ENCODE measurements around the gene DDX23.

The DDX23 gene

DNA sequence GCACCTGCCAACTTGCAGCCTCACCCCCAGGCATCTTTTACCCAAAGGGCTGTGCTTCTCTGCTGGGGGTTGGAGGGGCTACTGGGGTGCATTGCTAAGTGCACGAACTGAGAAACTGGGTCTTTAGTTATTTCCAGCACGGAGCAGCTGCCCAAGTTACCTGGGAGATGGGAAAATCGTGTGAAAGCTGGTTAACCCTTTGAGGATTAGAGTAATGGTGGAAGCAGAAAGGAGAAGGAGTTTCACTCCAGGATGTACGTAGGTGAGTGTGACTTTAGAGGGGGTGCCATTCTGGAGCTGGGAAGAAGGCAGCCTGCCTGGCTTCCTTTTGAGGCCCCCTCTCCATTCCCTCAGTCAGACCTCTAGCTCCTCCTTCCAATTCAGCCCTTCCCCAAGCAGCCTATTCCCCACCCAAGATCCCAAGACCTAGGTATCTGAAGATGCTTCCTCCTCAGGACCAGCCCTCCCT lies 62.1 kb downstream of the DDX23 start:
- H3K4me2 ChIP-seq (ENCODE audit: low read length), result peak overlapping the region; percentile 79
- peak overlapping the region; percentile 49 for H4K8ac ChIP-seq (ENCODE audit: low read depth, low read length)
- H3K79me2 ChIP-seq (ENCODE audit: control insufficient read depth, insufficient read depth, low read length, poor library complexity), result peaks cover 12% of the 10 kb centered on the region
- peak overlapping the region; percentile 17 for H4K91ac ChIP-seq (ENCODE audit: low read depth, low read length)
- no peak for DNase-seq
- peak overlapping the region; percentile 23 for H2AFZ ChIP-seq (ENCODE audit: insufficient read depth, low read length, poor library complexity)
- H3K18ac ChIP-seq (ENCODE audit: low read length), result no peak overlapping the region
- no peak overlapping the region for H3K14ac ChIP-seq (ENCODE audit: low read length)
- H3K4me3 ChIP-seq (ENCODE audit: low read depth, low read length), result no peak overlapping the region
- H3K36me3 ChIP-seq (ENCODE audit: control insufficient read depth in 1 of 2, insufficient read depth in 2 of 2, low read length in 2 of 2), result no peaks in the 10 kb centered on the region
- peaks cover 15% of the 10 kb centered on the region for H3K79me1 ChIP-seq (ENCODE audit: low read length)
- no peak overlapping the region for H3K4ac ChIP-seq (ENCODE audit: low read depth, low read length)
- no peak overlapping the region for H3K27ac ChIP-seq (ENCODE audit: low read depth, low read length)
- no peak overlapping the region for H2BK5ac ChIP-seq (ENCODE audit: low read depth, low read length, poor library complexity)
- H4K12ac ChIP-seq (ENCODE audit: low read depth, low read length), result no peak overlapping the region
- H3K27me3 ChIP-seq (ENCODE audit: insufficient read depth, low read length), result no peaks in the 10 kb centered on the region
- H2BK12ac ChIP-seq (ENCODE audit: low read length), result peak overlapping the region; percentile 56
- no CpG with 5 or more reads among the region's 4 CpGs for WGBS (ENCODE audit: extremely low coverage, insufficient coverage, insufficient read length)
- H3K9ac ChIP-seq (ENCODE audit: low read length), result no peak overlapping the region
- no peak overlapping the region for H3K23ac ChIP-seq (ENCODE audit: low read length)
- no peaks in the 10 kb centered on the region for H3K9me3 ChIP-seq (ENCODE audit: insufficient read depth, low read depth, low read length)
- H2AK5ac ChIP-seq (ENCODE audit: low read length), result peak overlapping the region; percentile 7
- no peak overlapping the region for H2BK120ac ChIP-seq (ENCODE audit: insufficient read depth, low read length, poor library complexity)
- H3K4me1 ChIP-seq (ENCODE audit: control insufficient read depth in 1 of 2, insufficient read depth in 2 of 2, low read length in 2 of 2), result peaks cover 8 to 28% of the 10 kb centered on the region in 2 experiments

DNA sequence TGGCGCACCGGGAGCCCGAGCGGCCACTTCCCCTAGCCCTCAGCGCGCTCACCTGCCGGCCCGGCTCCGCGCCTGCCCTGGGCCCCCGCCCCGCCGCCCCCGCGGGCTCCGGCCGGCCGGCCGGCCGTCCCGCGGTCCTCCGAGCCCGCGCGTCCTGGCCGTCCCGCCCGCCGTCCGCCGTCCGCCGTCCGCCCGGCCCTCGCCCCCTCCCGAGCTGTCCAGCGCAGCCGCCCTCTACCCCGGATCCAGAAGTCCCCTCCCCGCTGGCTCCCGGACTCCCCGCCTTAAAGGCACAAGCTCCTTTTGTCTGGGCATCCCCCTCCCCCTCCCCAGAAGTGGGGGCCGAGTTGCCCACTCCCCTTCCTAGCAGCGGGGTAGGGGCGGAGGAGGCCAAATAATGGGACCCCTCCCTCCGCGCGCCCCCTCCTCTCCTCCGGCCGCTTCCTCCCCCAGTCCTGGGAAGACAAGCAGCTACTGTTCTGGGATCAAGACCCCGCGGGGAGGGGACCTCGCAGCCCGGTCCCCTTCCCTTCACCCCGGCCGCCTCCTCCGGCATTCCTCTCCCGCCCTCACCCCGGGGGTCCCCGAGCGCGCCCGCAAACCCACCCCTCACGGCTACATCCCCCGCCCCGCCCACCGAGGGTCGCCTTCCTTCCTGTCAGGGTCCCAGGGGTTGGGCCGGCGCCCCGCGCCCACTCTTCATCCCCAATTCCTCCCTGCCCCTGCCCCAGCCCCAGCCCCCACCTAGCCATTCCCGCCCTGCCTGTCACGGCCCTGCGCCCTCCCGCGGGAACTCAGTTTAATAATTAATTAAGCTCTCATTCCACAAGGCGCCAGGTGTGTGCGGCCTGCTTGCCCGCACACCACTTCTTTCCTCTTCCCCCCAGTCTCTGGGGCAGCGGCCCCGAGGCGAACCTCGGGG lies 62.8 kb downstream of the DDX23 start, which contains the start of gene ADCY6:
Gene ADCY6 (minus strand): TSS at position 236 of the 922 bp plus-strand sequence. CDS start 5,655 bp downstream, outside the sequence.
- Histone ChIP-seq H3K4me3 (ENCODE audit: low read depth, low read length) (peak within 1 kb of the TSS; percentile 84), H2AK5ac (ENCODE audit: low read length) (peak within 1 kb of the TSS; percentile 80), H3K23ac (ENCODE audit: low read length) (no peak within 1 kb of the TSS), H2BK5ac (ENCODE audit: low read depth, low read length, poor library complexity) (peak within 1 kb of the TSS; percentile 87), H3K4me1 (ENCODE audit: control insufficient read depth in 1 of 2, insufficient read depth in 2 of 2, low read length in 2 of 2) (peaks cover 8 to 23% of the 10 kb centered on the region in 2 experiments), H3K36me3 (ENCODE audit: control insufficient read depth in 1 of 2, insufficient read depth in 2 of 2, low read length in 2 of 2) (no peaks in the 10 kb centered on the region), H3K27me3 (ENCODE audit: insufficient read depth, low read length) (no peaks in the 10 kb centered on the region), H3K14ac (ENCODE audit: low read length) (peak within 1 kb of the TSS; percentile 97), H2AFZ (ENCODE audit: insufficient read depth, low read length, poor library complexity) (peak within 1 kb of the TSS; percentile 94), H3K9me3 (ENCODE audit: insufficient read depth, low read depth, low read length) (no peaks in the 10 kb centered on the region), H3K4me2 (ENCODE audit: low read length) (peak within 1 kb of the TSS; percentile 79), H3K9ac (ENCODE audit: low read length) (peak within 1 kb of the TSS; percentile 89), H3K27ac (ENCODE audit: low read depth, low read length) (peak within 1 kb of the TSS; percentile 43), H3K4ac (ENCODE audit: low read depth, low read length) (peak within 1 kb of the TSS; percentile 82), H2BK12ac (ENCODE audit: low read length) (peak within 1 kb of the TSS; percentile 85), H3K18ac (ENCODE audit: low read length) (peak within 1 kb of the TSS; percentile 97), H2BK120ac (ENCODE audit: insufficient read depth, low read length, poor library complexity) (peak within 1 kb of the TSS; percentile 97), H4K8ac (ENCODE audit: low read depth, low read length) (peak within 1 kb of the TSS; percentile 96), H4K12ac (ENCODE audit: low read depth, low read length) (peak within 1 kb of the TSS; percentile 98), H3K79me1 (ENCODE audit: low read length) (peaks cover 12% of the 10 kb centered on the region), H3K79me2 (ENCODE audit: control insufficient read depth, insufficient read depth, low read length, poor library complexity) (peaks cover 12% of the 10 kb centered on the region), H4K91ac (ENCODE audit: low read depth, low read length) (peak within 1 kb of the TSS; percentile 97)
- peak; percentile 22 to 44 for DNase-seq
- WGBS (ENCODE audit: extremely low coverage, insufficient coverage, insufficient read length), result no CpG with 5 or more reads among the region's 86 CpGs

DNA sequence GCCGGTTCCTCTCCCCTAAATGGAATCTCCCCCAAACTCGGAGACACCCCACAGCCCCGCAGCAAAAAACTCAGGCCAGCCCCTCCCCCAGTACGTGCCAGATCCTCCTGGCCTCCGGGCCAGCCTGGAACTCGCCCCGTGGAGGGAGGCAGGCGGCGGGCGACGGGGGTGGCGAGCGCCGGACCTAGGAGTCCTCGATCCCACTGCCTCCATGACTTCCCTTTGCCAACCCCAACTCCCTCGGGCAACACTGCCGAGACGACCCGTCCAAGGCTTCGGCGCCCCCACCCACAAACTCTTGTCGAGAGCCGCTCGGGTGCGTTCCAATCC lies 63.5 kb downstream of the DDX23 start:
- H4K8ac ChIP-seq (ENCODE audit: low read depth, low read length), result peak overlapping the region; percentile 77
- H3K14ac ChIP-seq (ENCODE audit: low read length), result peak overlapping the region; percentile 85
- H4K12ac ChIP-seq (ENCODE audit: low read depth, low read length), result peak overlapping the region; percentile 39
- H2BK120ac ChIP-seq (ENCODE audit: insufficient read depth, low read length, poor library complexity), result peak overlapping the region; percentile 61
- peak overlapping the region; percentile 77 for H2BK5ac ChIP-seq (ENCODE audit: low read depth, low read length, poor library complexity)
- peaks cover 12% of the 10 kb centered on the region for H3K79me2 ChIP-seq (ENCODE audit: control insufficient read depth, insufficient read depth, low read length, poor library complexity)
- peak overlapping the region; percentile 79 for H3K4me2 ChIP-seq (ENCODE audit: low read length)
- peak overlapping the region; percentile 59 for H4K91ac ChIP-seq (ENCODE audit: low read depth, low read length)
- peaks cover 8 to 23% of the 10 kb centered on the region in 2 experiments for H3K4me1 ChIP-seq (ENCODE audit: control insufficient read depth in 1 of 2, insufficient read depth in 2 of 2, low read length in 2 of 2)
- H3K27me3 ChIP-seq (ENCODE audit: insufficient read depth, low read length), result no peaks in the 10 kb centered on the region
- peak overlapping the region; percentile 50 for H3K9ac ChIP-seq (ENCODE audit: low read length)
- DNase-seq, result no peak
- H3K4ac ChIP-seq (ENCODE audit: low read depth, low read length), result peak overlapping the region; percentile 80
- no CpG with 5 or more reads among the region's 25 CpGs for WGBS (ENCODE audit: extremely low coverage, insufficient coverage, insufficient read length)
- peak overlapping the region; percentile 16 for H2BK12ac ChIP-seq (ENCODE audit: low read length)
- H3K4me3 ChIP-seq (ENCODE audit: low read depth, low read length), result peak overlapping the region; percentile 84
- peak overlapping the region; percentile 91 for H3K18ac ChIP-seq (ENCODE audit: low read length)
- H3K79me1 ChIP-seq (ENCODE audit: low read length), result peaks cover 11% of the 10 kb centered on the region
- peak overlapping the region; percentile 80 for H2AK5ac ChIP-seq (ENCODE audit: low read length)
- no peaks in the 10 kb centered on the region for H3K36me3 ChIP-seq (ENCODE audit: control insufficient read depth in 1 of 2, insufficient read depth in 2 of 2, low read length in 2 of 2)
- no peak overlapping the region for H3K27ac ChIP-seq (ENCODE audit: low read depth, low read length)
- H2AFZ ChIP-seq (ENCODE audit: insufficient read depth, low read length, poor library complexity), result peak overlapping the region; percentile 51
- no peak overlapping the region for H3K23ac ChIP-seq (ENCODE audit: low read length)
- no peaks in the 10 kb centered on the region for H3K9me3 ChIP-seq (ENCODE audit: insufficient read depth, low read depth, low read length)

DNA sequence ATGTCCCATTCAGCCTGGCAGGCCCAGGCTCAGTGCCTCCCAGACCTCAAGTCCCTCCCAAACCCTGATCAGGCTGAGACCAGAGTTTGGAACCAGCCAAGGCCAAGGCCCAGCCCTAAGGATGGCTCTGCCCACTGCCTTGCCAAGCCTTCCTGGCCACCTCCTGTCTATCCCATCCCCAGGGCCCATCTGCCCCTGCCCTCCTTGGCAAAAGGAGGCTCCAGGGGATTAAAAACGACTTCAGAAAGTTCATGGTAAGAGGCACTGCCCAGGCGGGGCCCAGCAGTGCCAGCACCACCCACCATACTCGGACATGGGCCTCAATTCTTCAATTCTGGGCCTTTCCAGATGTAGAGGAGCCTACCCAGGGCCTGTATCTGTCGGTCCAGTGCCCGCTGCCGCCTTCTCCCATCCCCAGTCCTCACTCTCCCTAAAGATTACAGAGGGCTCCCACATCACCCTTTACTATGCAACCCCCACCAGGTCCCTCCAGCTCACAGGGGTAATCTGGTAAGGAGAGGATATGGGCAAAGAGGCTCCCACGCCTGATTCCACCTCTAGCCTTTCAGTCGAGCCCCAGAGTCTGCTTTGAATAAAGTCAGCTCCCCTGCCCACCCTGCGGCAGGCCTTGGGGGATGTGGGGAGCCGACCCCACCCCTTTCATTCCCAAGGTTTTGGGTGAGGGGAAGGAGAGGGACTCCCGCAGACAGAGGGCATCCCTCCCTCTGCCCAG lies 64.0 kb downstream of the DDX23 start:
- H4K8ac ChIP-seq (ENCODE audit: low read depth, low read length), result no peak overlapping the region
- no peak overlapping the region for H2BK12ac ChIP-seq (ENCODE audit: low read length)
- H4K91ac ChIP-seq (ENCODE audit: low read depth, low read length), result peak overlapping the region; percentile 59
- peak overlapping the region; percentile 39 for H4K12ac ChIP-seq (ENCODE audit: low read depth, low read length)
- H3K4me2 ChIP-seq (ENCODE audit: low read length), result peak overlapping the region; percentile 79
- peak overlapping the region; percentile 61 for H2BK120ac ChIP-seq (ENCODE audit: insufficient read depth, low read length, poor library complexity)
- H3K9me3 ChIP-seq (ENCODE audit: insufficient read depth, low read depth, low read length), result no peaks in the 10 kb centered on the region
- no peak overlapping the region for H2BK5ac ChIP-seq (ENCODE audit: low read depth, low read length, poor library complexity)
- H3K18ac ChIP-seq (ENCODE audit: low read length), result peak overlapping the region; percentile 16
- WGBS (ENCODE audit: extremely low coverage, insufficient coverage, insufficient read length), result no CpG with 5 or more reads among the region's 11 CpGs
- peak overlapping the region; percentile 84 for H3K4me3 ChIP-seq (ENCODE audit: low read depth, low read length)
- peaks cover 10% of the 10 kb centered on the region for H3K79me1 ChIP-seq (ENCODE audit: low read length)
- peaks cover 8 to 23% of the 10 kb centered on the region in 2 experiments for H3K4me1 ChIP-seq (ENCODE audit: control insufficient read depth in 1 of 2, insufficient read depth in 2 of 2, low read length in 2 of 2)
- H3K36me3 ChIP-seq (ENCODE audit: control insufficient read depth in 1 of 2, insufficient read depth in 2 of 2, low read length in 2 of 2), result peaks cover 3% of the 10 kb centered on the region in 2 experiments
- H3K14ac ChIP-seq (ENCODE audit: low read length), result peak overlapping the region; percentile 85
- H3K9ac ChIP-seq (ENCODE audit: low read length), result peak overlapping the region; percentile 50
- peaks cover 12% of the 10 kb centered on the region for H3K79me2 ChIP-seq (ENCODE audit: control insufficient read depth, insufficient read depth, low read length, poor library complexity)
- H3K23ac ChIP-seq (ENCODE audit: low read length), result no peak overlapping the region
- H2AFZ ChIP-seq (ENCODE audit: insufficient read depth, low read length, poor library complexity), result no peak overlapping the region
- no peak for DNase-seq
- H3K27me3 ChIP-seq (ENCODE audit: insufficient read depth, low read length), result no peaks in the 10 kb centered on the region
- H3K27ac ChIP-seq (ENCODE audit: low read depth, low read length), result no peak overlapping the region
- no peak overlapping the region for H2AK5ac ChIP-seq (ENCODE audit: low read length)
- peak overlapping the region; percentile 80 for H3K4ac ChIP-seq (ENCODE audit: low read depth, low read length)
